SH-SY5Y (cell line): ENCODE data around the gene LANCL1.

Experiments
- GATA2 ChIP-seq: IDR thresholded peaks from 2 replicates; pipeline ENCODE4 v1.6.1; 2011; ENCODE audit warnings: mild to moderate bottlenecking, low read depth, low read length
- GATA3 ChIP-seq: IDR thresholded peaks from 2 replicates; pipeline ENCODE4 v1.6.1; 2011; ENCODE audit warnings: low read depth, mild to moderate bottlenecking, low read length, moderate library complexity

The LANCL1 gene, protein sequence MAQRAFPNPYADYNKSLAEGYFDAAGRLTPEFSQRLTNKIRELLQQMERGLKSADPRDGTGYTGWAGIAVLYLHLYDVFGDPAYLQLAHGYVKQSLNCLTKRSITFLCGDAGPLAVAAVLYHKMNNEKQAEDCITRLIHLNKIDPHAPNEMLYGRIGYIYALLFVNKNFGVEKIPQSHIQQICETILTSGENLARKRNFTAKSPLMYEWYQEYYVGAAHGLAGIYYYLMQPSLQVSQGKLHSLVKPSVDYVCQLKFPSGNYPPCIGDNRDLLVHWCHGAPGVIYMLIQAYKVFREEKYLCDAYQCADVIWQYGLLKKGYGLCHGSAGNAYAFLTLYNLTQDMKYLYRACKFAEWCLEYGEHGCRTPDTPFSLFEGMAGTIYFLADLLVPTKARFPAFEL

GRCh38 chr2:210476194-210477128, at the start of gene LANCL1:
Gene LANCL1, minus strand, starts transcription at chr2:210476759. Its CDS starts 363 bp downstream, at chr2:210476396.
- TF ChIP-seq GATA2 (no peak), GATA3 (no peak)

DNA sequence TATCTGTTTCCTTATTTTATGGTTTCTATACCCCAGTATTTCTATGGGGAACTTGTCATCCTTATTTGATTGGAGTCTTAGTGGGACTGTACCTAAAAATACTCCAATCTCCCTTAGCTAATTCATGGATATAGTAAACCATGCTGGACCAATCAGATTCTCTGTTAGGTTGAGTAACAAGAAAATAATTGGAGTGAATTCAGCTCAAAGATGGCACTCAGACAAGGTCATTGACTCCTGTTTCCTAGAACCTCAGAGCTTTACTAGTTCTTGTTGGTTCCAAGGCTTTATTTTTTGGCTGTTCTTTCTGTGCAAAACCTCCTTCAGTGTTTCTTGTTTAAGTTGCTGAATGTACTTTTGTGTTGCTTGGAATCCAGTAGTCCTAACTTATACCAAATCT, 48.0 kb upstream of the LANCL1 start:
- no peak for TF ChIP-seq GATA2
- TF ChIP-seq GATA3 = no peak

DNA sequence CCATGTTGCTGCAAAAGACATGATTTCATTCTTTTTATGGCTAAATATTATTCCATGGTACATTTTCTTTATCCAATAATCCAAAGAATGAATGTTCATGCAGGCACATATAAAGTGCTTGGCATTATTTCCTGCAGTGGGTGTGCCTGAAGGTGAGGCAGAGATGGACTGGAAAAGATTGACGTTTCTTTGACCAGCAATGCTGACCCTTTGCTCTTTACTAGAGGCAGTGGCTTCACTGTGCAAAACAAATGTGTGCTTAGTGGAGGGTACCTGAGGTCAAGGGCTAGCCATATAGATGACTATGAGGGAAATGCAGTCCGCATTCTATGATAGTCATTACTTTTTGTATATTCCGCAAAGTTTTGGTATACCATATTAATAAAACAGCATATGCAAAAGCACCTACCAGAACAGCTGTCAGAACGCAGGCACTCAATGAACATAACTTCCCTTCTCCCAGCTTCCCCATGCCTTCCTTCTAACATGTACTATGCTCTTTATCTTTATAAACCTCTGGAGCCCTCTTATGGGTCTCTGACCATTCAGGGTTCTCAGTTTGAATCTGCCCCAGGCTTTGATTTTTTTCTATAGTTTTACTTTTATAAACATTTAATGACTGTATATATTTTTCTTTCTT, 47.2 kb upstream of the LANCL1 start:
- no peak for TF ChIP-seq GATA3
- no peak for TF ChIP-seq GATA2

DNA sequence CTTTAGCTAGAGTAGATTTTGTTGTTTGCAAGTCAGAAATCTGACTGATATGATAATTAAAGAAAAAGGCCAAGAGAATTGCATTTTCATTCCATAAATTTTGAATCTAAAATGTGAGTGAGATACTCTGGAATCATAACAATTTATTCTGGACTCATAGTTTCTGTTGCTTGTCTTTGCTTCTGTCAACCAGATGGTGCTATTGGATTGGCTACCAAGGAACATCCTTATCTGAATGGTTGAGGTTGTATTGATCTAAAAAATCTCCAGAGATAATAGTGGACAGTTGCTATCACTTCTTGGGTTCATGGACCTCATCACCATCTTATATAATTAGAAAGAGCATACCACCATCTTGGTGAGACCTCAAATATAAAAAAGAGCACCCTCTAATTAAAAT, 45.8 kb upstream of the LANCL1 start:
- no peak for TF ChIP-seq GATA3
- no peak for TF ChIP-seq GATA2

- no peak for TF ChIP-seq GATA2
- TF ChIP-seq GATA3 = no peak
These were observed 43.0 kb upstream of the LANCL1 start for GRCh38 chr2:210519594-210519993.

GRCh38 chr2:210517264-210517663, 40.7 kb upstream of the LANCL1 start:
- no peak for TF ChIP-seq GATA2
- TF ChIP-seq GATA3 = no peak

DNA sequence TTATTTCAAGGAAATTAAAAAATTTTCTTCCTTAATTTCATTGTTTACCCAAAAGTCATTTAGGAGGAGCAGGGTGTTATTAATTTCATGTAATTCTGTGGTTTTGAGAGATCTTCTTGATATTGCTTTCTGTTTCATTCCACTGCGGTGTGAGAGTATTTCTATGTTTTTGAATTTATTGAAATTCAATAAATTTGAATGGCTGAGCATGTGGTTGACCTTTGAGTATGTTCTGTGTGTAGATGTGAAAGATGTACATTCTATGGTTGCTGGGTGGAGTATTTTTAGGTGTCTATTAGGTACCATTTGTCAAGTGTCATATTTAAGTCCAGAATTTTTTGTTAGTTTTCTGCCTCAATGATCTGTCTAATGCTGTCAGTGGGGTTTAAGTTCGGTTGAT, 39.4 kb upstream of the LANCL1 start:
- no peak for TF ChIP-seq GATA3
- no peak for TF ChIP-seq GATA2

- no peak for TF ChIP-seq GATA2
- no peak for TF ChIP-seq GATA3
These were observed 27.2 kb upstream of the LANCL1 start for GRCh38 chr2:210503725-210504191.

DNA sequence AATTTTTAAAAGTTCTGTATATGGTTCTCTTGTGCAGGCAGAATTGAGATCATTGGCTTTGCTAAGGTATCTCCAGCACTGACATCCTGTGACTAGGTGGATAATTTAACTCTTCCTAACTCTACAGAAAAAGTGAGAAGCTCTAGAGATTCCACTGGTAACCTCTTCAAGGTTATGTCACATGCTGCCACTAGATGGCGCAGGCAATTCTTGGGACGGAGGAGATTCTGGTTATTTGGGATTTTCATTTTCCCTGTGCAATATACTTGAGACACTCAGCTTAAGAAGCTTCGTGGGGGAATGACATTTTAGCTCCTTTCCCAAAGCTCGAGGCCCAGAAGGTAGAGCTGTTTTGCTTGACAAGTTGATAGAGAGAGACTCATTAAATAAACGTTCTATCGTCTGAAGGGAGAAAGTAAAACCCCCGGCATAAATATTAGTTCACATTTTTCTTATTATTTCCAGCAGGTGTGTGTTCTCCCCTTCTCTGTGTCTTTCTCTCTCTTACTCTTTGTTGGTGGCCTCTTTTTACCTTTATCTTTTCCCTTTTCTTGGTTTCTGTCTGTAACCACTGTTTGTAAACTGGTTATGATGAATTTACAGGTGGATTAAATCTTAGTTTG, 26.6 kb upstream of the LANCL1 start:
- no peak for TF ChIP-seq GATA2
- TF ChIP-seq GATA3 = no peak

GRCh38 chr2:210496512-210496911, 20.0 kb upstream of the LANCL1 start:
- TF ChIP-seq GATA3 (no peak), GATA2 (no peak)

DNA sequence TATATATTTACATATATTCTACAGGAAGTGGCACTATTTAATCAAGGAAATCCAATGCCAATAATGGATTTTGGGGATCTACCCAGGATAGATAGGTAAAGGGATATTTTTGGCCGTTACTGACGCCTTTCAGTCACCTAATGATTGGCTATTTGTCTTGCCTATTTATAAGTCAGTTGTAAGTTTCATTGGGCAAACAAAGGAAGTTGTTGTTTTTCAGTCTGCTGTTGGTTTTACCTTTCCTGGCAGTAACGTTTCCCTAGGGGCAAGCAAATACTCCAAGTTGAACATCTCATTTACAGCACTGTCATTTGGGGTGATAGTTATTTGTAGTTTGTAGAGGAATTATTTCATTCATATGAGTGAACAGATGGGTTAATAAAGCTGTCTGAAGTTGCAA, 17.0 kb upstream of the LANCL1 start:
- TF ChIP-seq GATA3 (no peak), GATA2 (no peak)

DNA sequence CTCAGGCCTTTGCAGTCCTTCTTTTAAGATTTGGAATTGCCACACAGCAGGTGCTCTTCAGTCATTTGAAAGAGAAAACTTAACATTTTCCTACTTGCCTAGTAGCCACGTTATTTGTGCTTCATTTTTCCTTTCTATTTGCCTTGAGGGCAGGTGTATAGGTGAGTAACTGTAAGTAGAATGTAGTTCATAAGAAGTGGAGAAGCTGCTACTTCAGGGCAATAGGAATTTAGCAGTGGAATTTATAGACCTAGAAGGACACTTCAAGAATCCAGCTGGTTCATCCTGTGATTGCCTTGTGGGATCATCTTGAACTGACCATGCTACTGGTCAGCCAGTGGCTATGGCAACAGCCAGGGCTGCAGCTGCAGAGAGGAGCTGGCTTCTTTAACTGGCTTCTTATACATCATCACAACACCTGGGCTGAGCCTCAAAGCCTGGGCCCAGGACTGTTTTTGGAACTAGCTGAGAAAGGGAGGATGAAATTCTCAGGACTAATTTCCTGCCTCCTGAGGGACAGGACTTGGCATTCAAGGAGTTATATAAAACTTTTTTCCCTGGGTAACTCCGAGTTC, 5.1 kb upstream of the LANCL1 start:
- no peak for TF ChIP-seq GATA3

DNA sequence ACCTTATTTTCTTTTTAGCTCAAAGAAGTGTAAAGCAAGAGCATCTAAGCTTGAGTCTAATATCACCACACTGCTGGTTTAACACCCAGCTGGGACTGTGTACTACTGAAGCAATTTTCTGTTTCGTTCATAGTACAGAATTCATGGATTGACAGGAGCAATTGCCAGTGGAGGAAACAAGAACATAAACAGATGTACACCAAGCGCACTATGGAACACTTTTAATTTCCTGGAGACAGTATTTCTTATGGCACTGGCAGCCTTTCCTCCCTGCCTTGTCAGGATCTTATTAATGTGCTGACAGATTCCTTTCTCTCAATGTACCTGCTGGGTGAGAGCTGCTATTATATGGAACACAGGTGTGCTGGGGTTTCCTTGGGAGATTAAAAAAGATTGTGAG, 4.2 kb upstream of the LANCL1 start:
- TF ChIP-seq GATA3 (no peak), GATA2 (no peak)

DNA sequence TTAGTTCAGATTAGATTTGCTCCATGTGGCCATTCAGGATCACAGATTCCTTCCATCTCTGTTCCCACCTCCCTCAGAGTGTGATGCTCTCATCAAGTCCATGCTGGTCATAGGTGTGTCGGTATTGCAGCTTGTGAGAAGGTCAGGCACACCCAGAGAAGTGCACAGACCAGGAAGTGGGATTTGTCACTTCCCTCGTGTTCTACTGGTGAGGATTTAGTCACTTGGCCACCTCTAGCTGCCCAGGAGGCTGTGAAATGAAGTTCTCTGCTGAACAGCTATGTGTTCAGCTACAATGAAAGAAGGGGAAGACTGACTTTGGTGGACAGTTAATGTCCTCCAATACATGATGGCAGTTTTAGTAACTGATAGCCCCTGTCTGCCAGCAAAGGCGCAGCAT, 3.5 kb upstream of the LANCL1 start:
- no peak for TF ChIP-seq GATA3
- no peak for TF ChIP-seq GATA2
